ENCODE data around the gene ANKUB1.
A peak's percentile ranks its signal among the peaks of the same experiment; 100 is the strongest.

- TF ChIP-seq CTCF (IDR thresholded peaks at IDR 0.05) (no peak), POLR2A (IDR thresholded peaks at IDR 0.05) (peak; percentile 34)
These were observed 20.4 kb upstream of the ANKUB1 start, which contains the start of gene RNF13 for GRCh38 chr3:149812606-149813366.

All from testis (tissue), 2 donors.